ENCODE results near the gene OSBP2. TPM values are rescaled to one million over a fixed set of nuclear protein-coding genes. Genes with fewer than 3 reads are reported as not detected.

OSBP2 gene
- total RNA-seq, 1 experiment from 2014 or later = 7.1 TPM

DNA sequence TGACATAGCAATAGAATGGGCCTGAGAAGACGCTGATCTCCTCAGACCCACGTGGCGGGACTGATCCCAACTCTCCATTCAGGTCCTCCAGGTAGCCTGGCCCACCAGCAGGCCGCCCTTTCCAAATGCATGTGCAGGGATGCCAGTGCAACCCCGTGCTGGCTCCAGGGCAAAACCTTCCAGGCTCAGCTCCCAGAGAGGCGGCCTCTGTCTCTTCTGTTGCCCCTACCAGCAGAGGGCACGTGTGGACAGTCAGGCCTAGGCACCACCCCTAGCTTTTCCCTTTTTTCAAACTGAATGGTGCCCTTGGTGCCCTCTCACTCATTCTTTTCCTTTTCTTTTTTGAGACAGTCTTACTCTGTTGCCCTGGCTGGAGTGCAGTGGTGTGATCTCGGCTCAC, 121.7 kb downstream of the OSBP2 start:
- intact Hi-C loops (cut with micrococcal nuclease; ENCODE audit: unreplicated experiment) = no loop called here
- Histone ChIP-seq H3K9me2 (ENCODE audit: insufficient read depth) (no peaks in the 10 kb centered on the region), H3K4me2 (no peak overlapping the region), H3K27me3 (ENCODE audit: insufficient read depth, low read depth) (no peaks in the 10 kb centered on the region), H3K9me3 (ENCODE audit: insufficient read depth, low read depth) (no peaks in the 10 kb centered on the region), H3K36me3 (ENCODE audit: low read depth) (no peaks in the 10 kb centered on the region), H3K79me2 (ENCODE audit: low read depth) (no peaks in the 10 kb centered on the region), H3K4me3 (no peak overlapping the region), H3K27ac (no peak overlapping the region), H2AFZ (no peak overlapping the region), H3K4me1 (replicated peaks; ENCODE audit: insufficient read depth) (no peaks in the 10 kb centered on the region), H3F3A (ENCODE audit: insufficient read depth, low read depth) (no peaks in the 10 kb centered on the region), H4K20me1 (ENCODE audit: insufficient read depth) (no peaks in the 10 kb centered on the region)
- DNase-seq = no peak
- ChIA-PET POLR2A (ENCODE audit: unreplicated experiment) (no interaction called here), CTCF (no interaction called here)
- no TSS peak for BruUV-seq (replicated peaks)
- TF ChIP-seq CTCF (conservative IDR thresholded peaks at IDR 0.05) = peak; percentile 29; the same call in 1 of the 2 replicates
- TF ChIP-seq EZH2 (IDR thresholded peaks at IDR 0.05; ENCODE audit: low read depth) = no peak

- H3K9me2 ChIP-seq (ENCODE audit: insufficient read depth) = no peaks in the 10 kb centered on the region
- no TSS peak for BruUV-seq (replicated peaks)
- intact Hi-C loops (cut with micrococcal nuclease; ENCODE audit: unreplicated experiment) = no loop called here
- no peaks in the 10 kb centered on the region for H3K79me2 ChIP-seq (ENCODE audit: low read depth)
- no peak for DNase-seq
- no peaks in the 10 kb centered on the region for H3K36me3 ChIP-seq (ENCODE audit: low read depth)
- H3K4me3 ChIP-seq = no peak overlapping the region
- ChIA-PET CTCF (no interaction called here), POLR2A (ENCODE audit: unreplicated experiment) (interaction anchor here (0.6 kb wide), 1 partner anchor 102 kb away, joined by 5 read pairs; no protein-coding TSS in a partner anchor)
- H3K27me3 ChIP-seq (ENCODE audit: insufficient read depth, low read depth) = peaks cover 5% of the 10 kb centered on the region; the same call in 1 of the 2 replicates
- H3K9me3 ChIP-seq (ENCODE audit: insufficient read depth, low read depth) = no peaks in the 10 kb centered on the region
- no peaks in the 10 kb centered on the region for H3K4me1 ChIP-seq (replicated peaks; ENCODE audit: insufficient read depth)
- no peak overlapping the region for H3K27ac ChIP-seq
- TF ChIP-seq CTCF (conservative IDR thresholded peaks at IDR 0.05) = no peak
- no peak for TF ChIP-seq EZH2 (IDR thresholded peaks at IDR 0.05; ENCODE audit: low read depth)
- no peaks in the 10 kb centered on the region for H4K20me1 ChIP-seq (ENCODE audit: insufficient read depth)
- no peak overlapping the region for H2AFZ ChIP-seq
- H3F3A ChIP-seq (ENCODE audit: insufficient read depth, low read depth) = 0 out of 2 replicates have a peak, but pooled peaks cover 6% of the 10 kb centered on the region
- peak overlapping the region; percentile 78; the same call in 1 of the 2 replicates for H3K4me2 ChIP-seq
Observed at GRCh38 chr22:30821381-30821780, 126.7 kb downstream of the OSBP2 start.

DNA sequence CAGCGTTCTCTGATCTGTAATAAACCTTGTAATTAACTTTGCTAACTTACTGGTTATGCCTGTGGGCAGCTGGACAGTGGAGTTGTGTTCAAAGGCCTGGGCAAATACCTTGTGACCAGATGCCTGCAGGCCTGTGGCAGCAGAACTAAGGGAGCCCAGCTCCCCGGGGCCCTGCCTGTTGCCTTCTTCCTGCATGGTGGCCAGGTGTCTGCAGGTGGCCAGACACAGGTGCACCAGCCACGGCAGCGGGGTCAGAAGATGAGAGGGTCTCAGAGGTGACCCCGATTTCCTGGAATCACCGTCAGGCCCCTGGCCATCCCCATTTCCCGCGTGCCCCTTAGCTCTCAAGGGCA, 127.2 kb downstream of the OSBP2 start:
- TF ChIP-seq EZH2 (IDR thresholded peaks at IDR 0.05; ENCODE audit: low read depth) = no peak
- no peak for TF ChIP-seq CTCF (conservative IDR thresholded peaks at IDR 0.05)
- Histone ChIP-seq H2AFZ (no peak overlapping the region; the same call in 1 of the 2 replicates), H3K9me2 (ENCODE audit: insufficient read depth) (no peaks in the 10 kb centered on the region), H3K27me3 (ENCODE audit: insufficient read depth, low read depth) (peaks cover 5% of the 10 kb centered on the region; the same call in 1 of the 2 replicates), H3F3A (ENCODE audit: insufficient read depth, low read depth) (0 out of 2 replicates have a peak, but pooled peaks cover 6% of the 10 kb centered on the region), H4K20me1 (ENCODE audit: insufficient read depth) (no peaks in the 10 kb centered on the region), H3K4me2 (peak overlapping the region; percentile 78), H3K9me3 (ENCODE audit: insufficient read depth, low read depth) (no peaks in the 10 kb centered on the region), H3K27ac (no peak overlapping the region), H3K4me1 (replicated peaks; ENCODE audit: insufficient read depth) (no peaks in the 10 kb centered on the region), H3K4me3 (peak overlapping the region; percentile 52; the same call in 1 of the 2 replicates), H3K36me3 (ENCODE audit: low read depth) (no peaks in the 10 kb centered on the region), H3K79me2 (ENCODE audit: low read depth) (no peaks in the 10 kb centered on the region)
- peak in 1 of 2 experiments; percentile 16 for DNase-seq
- intact Hi-C loops (cut with micrococcal nuclease; ENCODE audit: unreplicated experiment) = no loop called here
- POLR2A ChIA-PET (ENCODE audit: unreplicated experiment) = interaction anchor here (0.6 kb wide), 1 partner anchor 101 kb away, joined by 5 read pairs; no protein-coding TSS in a partner anchor
- BruUV-seq (replicated peaks) = no TSS peak
- CTCF ChIA-PET = no interaction called here

All from PC-9 (cell line).